Renal cortical epithelial cell (primary cell): ENCODE data around the gene CYP26B1. TPM values are rescaled to one million over a fixed set of nuclear protein-coding genes. Genes with fewer than 3 reads are reported as not detected.

Source experiments
- DNase-seq: peaks from one replicate; pipeline ENCODE4 v3.0.0-alpha.2; 2011; ENCODE audit warnings: low read depth
- total RNA-seq: library from RNA; depleted of rRNA; stranded (reverse); fragments of >200 nt; gene quantifications from 2 replicates; pipeline ENCODE4 v1.2.3, GENCODE V29; 2014

Gene CYP26B1
- total RNA-seq, 1 donor from 2014 or later: 0.10 TPM

DNA sequence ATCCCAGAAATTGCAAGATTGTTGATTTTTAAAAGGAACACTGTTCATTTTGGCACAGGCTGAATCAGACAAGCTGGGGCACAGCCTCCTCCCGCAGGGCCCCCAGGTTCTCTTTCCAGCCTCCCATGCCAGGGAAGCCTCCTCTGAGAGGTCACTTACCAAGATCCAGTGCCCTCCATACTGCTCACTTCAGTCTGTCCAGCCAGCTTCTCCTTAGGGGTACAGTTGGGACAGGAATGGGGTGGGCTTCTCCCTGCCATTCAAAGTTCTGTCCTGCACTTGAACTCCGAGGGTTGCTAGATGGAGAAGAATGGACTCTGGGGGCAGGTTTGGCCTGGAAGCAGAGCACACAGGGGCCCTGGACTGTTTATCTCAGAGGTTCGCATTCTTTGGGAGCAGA, 7.5 kb upstream of the CYP26B1 start:
- no peak for DNase-seq

DNA sequence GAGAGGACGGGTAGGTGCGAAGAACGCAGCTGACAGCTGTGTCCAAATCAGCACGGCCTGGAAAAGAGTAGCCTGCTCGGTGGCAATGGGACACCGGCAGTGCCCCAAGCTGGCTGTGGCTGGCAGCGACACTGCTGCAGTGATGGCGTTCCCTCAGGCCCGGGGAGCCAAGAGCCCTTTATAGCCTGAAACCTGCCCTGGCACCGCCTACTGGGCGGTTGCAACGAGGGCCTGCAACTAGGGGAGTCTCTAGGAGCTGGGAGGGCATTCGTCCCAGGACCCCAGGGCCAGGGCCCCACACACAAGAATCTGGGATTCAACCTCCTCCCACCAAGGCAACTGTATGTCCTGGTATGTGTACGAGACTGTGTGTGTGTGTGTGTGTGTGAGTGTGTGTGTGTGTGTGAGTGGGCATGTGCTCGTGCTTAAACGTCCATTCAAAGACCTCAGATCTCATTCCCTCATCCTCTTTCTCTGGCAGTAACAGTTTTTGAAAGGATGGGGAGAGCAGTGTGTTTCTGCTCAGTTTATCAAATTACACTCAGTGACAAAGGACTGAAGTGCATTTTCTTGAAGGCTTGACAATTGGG, 6.8 kb upstream of the CYP26B1 start:
- no peak for DNase-seq

DNA sequence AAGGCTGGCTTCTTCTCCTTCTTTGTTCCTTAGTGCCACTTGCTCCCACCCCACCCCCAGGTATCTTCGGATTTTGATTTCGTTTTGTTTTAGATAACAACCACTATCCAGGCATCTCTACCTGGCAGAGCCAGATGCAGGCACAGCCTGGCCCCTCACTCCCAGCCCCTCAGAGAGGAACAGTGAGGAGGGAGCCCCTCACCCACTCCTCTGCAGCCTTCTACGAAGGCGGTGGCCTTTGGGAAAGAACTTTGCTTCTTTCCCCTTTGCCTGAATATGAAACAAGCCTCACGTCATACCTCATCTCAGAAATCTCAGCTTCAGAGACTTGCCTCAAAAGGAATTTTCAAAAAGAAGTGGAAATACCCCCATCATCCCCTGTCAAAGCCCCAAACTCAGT, 6.3 kb upstream of the CYP26B1 start:
- DNase-seq: no peak

DNA sequence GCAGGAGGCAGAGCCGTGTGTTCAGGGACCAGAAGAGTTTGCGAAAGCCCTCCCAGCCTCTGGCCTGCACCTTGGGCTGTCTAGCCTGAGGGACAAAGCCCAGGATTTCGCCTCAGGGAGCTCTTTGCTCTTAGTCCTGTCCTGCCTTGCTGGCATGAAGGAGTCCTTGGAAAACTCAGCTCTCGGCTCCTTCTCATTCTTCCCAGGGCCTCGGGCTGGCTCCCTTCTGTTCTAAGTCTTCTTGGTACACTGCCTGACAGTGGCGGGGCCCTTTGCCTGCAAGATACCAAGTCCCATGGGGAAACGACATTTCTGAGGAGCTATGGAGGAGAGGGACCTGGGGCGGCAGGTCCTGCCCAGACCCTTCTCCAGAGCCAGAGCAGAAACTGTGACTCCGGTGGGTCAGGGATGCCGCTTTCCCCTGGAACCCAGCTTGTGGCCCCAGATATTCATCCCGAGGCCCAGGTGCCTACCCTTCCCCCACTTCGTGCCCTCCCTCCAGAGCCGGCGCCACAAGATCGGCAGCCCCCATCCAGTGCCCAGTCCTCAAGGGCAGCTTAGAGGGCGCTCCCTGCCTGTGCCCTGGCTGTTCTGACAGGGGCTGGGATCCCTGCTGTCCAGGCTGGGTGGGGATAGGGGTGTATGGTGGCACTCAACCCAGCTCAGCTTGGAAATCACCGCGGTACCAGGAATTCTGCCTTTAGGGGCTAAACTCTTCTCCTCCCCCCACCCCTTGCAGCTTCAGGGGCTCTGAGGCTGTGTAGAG, 5.5 kb upstream of the CYP26B1 start:
- no peak for DNase-seq

DNA sequence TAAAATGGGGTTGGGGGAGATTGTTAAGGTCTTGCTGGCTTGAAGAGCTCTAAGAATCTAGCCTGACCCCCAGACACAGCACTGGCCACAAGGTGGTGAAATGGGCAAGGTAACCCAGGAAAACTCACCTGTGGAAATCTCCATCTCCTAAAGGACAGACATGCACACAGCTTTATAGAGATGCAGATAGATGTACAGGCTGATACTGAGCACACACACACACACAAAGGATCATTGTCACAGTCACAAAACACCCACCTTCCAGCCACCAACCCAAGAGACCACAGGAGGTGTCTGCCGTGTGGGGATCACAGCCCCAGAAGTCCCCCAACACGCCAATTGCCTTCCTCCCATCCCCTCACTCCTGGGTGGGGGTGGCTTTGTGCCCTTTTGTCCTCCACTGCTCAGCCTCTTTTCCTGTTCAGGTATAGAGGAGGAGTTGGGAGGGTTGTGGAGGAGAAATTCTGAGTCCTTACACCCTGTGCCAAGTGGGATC, 3.2 kb upstream of the CYP26B1 start:
- no peak for DNase-seq

DNA sequence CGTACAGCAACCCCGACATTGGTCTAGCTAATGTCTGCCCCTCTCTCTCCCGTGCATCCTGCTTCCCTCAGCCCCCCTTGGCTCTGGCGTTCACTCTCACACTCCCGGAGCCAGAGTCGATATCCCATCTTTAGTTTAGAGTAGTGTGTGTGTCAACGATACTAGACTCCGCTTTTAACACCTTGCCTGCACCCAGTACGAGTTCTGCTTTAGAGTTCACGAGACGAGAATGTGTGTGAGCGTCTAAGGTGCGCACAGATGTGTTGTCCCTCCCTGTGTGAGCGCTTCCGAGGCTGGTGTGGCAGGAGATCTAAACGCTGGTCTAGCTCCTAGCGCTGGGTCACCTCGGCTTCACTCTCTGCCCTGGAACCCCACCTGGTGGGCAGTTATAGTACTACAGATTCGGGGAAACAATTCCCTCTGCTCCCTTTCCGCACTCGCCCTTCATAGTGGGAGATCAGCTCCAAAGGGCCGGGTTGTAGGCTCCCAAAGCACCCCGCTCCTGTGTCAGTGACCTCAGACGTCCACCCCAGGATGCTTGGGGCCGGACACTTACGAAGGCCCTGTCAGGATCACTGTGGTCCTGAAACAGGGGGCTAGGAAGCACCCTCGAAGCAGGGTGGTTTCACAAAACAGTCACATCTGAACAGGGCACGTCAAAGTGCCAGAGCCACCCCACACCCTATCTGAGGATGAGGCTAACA, 2.6 kb upstream of the CYP26B1 start:
- DNase-seq: peak; percentile 44

DNA sequence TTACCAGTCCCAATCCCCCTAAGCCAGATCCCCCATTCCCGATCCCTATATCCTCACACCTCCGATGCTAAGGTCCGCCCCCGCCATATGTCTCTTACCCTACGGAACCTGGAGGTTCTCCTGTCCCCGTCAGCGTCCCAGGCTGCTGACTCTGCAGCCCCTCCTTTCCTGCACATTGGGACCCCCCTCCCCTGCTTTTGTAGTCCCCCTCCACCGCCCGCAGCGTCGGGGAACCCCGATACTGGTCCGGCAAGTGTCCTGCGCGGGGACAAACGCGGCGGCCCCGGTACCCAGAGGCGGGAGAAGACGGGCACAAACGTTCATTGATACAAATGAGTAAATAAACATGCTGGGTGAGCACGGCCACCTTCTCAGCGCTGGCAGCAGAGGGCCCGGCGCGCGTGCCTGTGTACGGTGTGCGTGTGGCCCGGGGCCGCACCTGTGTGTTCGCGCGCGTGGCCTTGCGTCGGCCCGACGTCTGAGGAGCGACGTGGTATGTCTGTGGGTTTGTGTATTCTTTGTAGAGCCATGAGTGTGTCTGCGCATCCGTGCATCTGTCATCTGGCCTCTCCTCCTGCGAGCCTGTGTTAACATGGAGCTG, 2.0 kb upstream of the CYP26B1 start:
- no peak for DNase-seq

DNA sequence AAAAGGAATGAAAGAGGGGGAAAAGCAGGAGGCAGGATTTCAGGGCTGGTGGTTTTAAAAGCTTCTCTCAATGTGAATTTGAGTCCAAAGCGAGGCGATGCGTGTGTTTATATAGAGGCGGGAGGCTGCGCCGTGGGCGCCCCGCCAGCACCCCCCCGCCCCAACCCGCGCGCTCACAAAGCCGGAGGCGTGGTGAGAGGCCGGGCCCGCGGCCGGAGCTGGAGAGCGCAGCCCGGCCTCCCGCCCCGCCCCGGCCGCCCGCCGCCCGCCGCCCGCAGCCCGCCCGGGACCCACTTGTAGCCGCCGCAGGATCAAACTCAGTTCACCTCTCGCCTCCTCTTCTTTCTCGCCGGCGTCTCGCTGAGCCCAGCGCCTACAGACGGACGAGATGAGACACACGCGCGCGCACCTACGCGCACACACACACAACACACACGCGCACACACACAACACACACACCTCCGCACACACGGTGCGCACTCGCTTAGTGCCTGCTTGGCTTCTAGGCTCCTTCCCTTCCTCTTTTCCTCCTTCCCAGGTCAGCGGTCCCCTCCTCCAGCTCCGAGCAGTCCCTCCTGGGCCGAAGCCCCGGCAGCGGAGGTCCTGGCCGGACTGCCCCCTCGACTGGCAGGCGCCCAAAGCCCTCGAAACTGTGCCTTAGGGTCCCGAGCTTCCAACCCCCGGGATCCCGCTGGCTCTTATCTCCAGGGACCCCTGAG, 1.3 kb upstream of the CYP26B1 start:
- DNase-seq: no peak

DNA sequence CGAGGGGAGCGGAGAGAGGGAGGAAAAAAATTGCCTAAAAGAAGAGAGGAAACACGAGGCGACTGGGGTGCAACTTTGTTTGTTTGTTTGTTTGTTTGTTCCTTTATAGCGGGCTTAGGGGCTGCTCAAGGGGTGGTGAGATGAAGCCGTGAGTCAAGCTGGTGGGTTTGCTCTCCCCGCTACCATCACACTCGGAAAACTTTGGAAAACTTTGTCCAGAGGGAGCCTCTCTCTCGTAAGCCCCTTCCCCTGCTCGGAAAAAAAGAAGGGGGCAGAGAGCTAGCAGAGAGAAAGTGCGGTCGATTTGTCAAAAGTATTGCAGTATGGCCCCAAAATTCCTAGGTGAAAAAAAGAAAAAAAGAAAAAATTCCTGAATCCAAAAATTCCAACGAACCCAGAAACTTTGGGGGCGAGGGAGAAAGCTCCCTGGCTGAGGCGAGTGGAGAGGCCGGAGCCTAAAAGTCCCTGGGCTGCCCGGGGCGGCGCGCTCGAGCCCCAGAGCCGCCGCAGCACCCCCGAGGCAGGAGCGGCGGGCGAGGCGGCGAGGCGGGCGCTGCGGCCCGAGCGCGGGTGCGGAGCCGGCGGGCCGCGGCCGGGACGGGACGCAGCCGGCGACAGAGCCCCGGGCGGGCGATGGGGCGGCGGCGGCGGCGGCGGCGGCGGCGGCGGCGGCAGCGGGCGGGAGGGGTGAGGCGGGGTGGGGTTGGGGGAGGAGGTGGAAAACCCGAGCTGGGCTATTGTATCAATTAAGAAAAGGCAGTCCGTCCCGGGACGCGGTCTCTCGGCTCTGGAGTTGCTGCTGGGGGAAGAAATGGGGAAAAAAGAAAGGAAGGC, 558 bp upstream of the CYP26B1 start:
- DNase-seq: no peak

DNA sequence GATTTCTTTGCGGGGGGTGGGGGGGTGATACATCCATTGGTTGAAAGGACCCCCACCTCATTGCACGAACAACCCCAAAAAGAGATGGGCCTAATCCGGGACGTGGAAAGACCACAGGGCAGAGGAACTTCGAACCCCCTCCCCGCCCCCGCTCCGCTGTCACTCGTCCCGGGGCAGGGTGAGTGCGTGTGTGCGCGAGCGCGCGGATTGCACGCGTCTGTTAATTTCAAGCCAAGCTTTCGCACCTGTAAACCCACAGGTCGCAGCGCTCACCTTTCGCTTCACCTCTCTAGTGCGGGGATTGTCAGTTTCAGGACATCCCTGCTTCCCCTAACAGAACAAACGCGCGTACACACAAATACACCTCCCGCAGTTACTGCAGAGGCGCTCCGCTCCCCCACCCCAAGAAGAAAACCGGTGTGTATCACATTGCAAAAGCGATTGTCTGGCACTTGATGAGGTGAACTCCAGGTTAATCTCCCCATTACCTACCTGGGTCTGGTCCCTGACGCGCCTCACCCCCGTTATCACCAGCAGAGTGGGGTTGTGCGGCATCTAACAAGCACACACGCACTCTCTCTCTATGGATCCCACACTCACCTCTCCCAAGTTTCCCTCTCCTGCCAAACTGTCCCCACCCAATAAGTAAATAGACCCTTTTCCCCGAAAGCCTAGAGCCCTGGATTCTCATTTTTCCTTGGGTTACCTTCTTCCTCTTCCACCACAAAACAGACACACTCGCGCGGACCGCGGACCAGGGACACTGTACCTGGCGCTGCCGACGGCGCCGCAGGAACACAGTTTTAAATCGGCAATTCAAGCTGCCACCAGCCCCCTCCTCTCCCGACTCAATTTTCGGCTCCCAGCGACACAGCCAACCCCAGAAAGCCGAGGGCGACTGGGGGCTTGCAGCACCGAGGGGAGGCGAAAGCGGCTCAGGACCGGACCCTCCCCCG, 1.0 kb downstream of the CYP26B1 start:
- no peak for DNase-seq

DNA sequence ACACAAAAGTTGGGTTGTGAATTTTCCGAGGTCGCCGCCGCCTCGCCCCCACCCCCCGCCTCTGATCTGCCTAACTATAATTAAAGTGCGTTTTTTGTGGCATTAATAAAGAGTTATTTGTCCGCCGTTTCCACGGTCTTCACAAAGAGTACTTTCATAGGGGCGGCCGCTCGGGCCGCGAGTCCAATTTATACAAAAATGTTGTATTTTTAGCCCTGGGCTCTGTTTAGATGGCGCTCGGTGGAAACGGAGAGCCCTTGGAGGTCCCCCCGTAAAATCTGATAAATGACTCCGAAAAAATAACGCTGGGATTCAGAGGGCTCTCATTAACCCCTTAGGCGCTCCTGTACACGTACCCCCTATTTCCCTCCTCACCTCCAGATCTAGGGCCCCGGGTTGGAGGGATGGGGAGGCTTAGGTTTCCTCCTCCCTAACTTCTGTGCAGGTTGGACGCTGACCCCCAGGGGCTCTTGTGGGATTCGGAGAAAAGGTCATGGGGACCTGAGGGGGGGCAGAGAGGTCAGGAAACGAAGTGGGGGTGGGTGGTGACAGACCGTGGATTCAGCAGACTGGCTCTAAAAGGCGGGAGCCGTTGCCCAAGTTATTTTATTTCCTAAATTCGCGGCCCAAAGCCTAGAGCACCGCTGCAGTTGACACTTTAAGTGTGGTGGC, 1.9 kb downstream of the CYP26B1 start:
- DNase-seq: no peak

DNA sequence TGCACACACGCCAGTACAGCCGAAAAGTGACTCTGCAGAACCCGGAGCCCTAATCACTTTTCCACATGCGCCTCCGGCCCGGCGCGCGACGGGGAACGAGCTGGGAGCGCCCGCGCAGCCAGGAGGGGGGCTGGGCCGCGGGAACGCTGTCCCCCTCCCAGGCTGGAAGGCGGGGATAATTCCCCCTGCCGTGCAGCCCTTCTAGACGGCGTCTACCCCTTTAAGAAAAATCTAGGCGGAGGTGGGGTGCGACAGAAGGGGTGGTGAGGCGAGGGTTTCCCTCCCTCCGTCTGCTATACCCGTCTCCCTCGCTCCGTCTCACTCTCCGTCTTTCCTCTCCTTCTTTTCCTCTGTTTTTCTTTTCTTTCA, 2.4 kb downstream of the CYP26B1 start:
- DNase-seq: no peak

DNA sequence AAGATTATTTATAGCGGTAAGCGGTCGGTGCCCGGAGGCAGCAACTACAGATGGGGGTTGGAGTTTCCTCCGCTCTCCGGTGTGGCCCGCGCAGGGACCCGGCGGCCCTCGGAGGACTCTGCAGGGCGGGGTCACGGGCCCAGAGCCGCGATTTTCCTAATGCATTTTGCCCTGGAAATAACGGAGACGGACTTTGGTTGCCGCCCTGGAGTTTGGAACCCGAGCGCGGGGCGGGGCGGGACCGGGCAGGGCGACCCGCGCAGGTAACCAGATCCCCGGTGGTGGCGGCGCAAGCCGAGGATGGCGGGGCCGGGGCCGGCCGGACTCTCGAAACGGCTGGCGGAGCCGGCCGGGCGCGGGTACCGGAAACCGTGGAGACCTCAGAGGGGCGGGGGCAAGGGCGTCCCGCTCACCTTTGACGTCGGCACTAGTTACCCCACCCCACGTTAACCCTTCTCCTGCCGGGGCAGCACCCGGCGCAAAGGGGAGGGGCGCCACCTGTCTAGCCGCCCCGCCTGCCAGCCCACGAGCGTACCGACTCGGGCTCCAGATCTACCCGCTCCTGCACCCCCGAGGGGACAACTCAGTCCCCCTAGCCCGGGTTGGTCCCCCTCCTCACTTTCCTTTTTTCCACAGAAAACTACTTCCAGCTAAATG, 2.9 kb downstream of the CYP26B1 start:
- no peak for DNase-seq

DNA sequence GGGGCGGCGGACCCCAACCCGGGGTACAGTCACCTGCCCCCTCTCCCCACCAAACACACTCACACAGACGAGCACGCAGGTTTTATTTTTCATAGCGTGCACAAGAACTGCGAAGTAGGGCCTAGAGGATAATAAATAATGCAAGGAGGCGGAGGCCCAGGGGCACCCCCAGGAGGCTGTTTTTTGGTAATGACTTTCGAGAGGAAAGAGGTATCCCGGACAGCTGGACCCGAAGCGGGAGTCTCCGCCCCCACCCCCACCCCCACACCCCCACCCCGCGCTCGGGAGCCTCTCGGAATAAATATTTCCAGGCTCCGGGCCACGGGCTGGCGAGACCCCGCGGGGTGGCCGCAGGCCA, 3.4 kb downstream of the CYP26B1 start:
- no peak for DNase-seq

DNA sequence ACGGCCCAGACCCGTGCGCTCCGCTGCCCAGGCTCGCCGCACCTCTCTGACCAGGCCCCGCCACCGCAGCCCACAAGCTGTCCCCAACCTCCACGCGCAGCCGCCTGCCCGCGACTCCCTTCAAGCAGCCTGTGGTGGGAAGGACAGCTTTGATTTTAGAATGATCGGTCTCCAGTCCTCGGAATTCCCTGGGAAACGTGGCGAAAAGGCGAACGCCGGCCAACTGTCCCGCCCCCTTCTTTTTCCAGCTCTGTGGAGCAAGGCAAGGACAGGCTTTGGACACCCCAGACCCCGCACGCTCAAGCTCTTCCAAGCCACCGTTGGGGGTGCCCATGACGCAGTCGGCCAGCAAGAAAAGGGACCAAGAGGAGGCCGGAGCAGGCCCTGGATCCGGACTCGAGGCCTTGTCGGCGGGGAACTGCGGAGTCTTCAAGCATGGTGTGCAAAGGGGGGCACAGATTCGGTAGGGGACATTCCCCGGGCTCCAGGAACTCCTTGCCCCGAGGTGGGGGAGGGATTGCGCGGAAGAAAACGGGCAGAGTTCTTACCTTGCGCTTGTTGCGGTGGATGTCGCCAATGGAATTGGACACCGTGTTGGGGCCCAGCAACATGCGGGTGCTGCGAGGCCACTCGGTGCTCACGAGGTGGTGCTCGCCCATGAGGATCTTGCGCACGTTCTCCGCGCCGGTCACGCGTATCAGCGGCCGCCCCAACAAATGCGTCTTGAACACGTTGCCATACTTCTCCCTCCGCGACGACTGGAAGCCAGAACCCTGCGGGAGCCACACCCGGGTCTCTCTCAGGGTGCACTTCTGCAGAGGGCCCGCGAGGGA, 4.0 kb downstream of the CYP26B1 start:
- no peak for DNase-seq

DNA sequence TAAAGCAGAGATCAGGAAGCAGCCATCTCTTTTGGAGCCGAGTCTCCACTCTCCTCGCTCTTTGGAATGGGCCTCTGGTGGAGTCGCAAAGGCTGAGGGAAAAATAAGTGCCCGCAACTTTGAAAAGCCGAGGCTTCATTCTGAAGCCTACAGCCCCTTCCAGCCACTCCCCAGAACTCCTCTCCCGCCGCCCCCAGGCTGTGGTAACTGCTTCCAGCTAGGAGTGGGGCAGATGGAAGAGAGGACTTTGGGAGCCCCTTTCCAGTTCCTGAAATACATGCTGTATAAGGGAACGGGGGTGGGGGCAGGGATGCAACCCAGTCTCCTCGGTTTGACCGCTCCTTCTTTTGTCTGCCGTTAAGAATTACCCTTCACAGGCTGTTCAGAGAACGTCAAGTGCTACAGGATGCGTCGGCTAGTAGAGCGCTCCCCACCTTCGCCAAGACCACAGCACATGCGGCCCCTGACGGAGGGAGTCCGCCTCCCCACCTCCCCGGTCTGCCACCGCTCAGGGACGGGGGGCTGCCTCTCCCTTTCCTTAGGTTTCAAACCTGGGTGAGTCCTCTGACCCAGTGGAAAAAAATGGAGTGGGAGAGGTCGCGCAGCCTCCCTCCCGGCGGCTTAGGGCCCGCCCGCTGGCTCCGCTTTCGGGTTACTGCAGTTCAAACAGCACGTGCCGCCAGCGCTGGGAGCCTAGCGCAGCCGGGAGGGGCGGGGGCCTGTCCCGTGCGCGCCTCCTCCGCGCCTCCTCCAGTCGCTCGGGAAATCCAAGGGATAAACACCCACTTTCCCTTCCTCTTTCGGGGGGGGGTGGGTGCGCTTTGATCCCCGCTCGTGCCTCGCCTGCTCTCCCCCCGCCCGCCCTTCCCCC, 4.9 kb downstream of the CYP26B1 start:
- no peak for DNase-seq

DNA sequence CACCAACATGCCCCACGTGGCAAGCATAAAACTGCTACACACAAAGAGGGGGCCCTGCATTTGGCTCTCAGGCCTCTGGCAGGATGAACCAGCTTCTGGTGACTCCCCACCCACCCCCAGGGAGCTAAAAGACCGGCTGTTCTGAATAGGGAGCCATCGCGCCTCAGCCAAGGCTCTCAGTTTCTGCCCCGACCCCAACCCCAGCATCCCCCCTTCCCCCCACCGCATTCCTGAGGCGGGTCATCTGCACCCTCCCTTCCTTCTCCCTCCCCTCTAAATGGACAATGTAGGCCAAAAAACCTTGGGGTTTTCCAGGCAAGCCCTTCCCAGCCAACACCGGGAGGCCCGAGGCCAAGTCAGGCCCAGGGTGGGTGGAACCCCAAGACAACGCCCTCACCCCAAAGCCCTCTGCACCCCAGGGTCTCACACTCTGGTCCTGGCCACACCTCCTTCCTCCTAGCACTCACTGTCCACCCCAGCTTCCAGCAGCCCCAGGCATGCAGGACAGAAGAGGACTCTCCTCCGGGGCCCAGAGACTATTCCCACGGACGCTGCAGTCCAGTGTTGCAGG, 5.7 kb downstream of the CYP26B1 start:
- no peak for DNase-seq
